ENCODE data around the gene TFF1.

The TFF1 gene

DNA sequence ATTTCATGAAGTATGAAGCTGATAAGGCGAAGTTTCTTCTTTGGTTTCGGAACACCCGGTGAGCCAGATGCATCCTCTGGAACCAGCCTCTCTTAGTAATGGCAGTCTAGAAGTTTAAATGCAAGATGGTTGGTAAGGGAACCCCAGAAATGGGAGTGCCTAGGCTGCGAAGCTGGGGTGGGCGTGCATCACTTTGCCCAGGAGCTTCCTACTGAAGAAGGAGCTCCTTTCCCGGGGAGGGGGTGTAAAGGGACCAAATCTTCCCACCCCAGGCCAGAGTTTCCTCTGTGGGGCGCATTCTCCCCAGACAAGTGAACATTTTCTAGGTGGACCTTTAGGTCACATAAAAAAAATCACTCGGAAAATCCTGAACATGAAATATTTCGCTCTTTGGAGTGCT is 19.9 kb downstream of the TFF1 start:
- TF ChIP-seq, protein P1, sequence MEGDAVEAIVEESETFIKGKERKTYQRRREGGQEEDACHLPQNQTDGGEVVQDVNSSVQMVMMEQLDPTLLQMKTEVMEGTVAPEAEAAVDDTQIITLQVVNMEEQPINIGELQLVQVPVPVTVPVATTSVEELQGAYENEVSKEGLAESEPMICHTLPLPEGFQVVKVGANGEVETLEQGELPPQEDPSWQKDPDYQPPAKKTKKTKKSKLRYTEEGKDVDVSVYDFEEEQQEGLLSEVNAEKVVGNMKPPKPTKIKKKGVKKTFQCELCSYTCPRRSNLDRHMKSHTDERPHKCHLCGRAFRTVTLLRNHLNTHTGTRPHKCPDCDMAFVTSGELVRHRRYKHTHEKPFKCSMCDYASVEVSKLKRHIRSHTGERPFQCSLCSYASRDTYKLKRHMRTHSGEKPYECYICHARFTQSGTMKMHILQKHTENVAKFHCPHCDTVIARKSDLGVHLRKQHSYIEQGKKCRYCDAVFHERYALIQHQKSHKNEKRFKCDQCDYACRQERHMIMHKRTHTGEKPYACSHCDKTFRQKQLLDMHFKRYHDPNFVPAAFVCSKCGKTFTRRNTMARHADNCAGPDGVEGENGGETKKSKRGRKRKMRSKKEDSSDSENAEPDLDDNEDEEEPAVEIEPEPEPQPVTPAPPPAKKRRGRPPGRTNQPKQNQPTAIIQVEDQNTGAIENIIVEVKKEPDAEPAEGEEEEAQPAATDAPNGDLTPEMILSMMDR (conservative IDR thresholded peaks at IDR 0.05; ENCODE audit: low read depth, low read length), result no peak
- H4K20me1 ChIP-seq (ENCODE audit: insufficient read depth), result no peaks in the 10 kb centered on the region
- H3K27ac ChIP-seq, result no peak overlapping the region
- H3K27me3 ChIP-seq (ENCODE audit: insufficient read depth, low read depth), result peaks cover 29% of the 10 kb centered on the region
- H3K4me3 ChIP-seq (IDR thresholded peaks at IDR 0.05; ENCODE audit: insufficient read depth, low read depth, low read length), result no peak overlapping the region
- no peaks in the 10 kb centered on the region for H3K79me2 ChIP-seq (ENCODE audit: insufficient read depth, low read depth)
- no peak overlapping the region for H2AFZ ChIP-seq (ENCODE audit: low read depth)
- no peak overlapping the region for H3K4me2 ChIP-seq
- H3K4me1 ChIP-seq (ENCODE audit: low read depth, poor library complexity, severe bottlenecking), result no peaks in the 10 kb centered on the region
- no peak overlapping the region for H3K9ac ChIP-seq
- H3K36me3 ChIP-seq (ENCODE audit: insufficient read depth), result no peaks in the 10 kb centered on the region

DNA sequence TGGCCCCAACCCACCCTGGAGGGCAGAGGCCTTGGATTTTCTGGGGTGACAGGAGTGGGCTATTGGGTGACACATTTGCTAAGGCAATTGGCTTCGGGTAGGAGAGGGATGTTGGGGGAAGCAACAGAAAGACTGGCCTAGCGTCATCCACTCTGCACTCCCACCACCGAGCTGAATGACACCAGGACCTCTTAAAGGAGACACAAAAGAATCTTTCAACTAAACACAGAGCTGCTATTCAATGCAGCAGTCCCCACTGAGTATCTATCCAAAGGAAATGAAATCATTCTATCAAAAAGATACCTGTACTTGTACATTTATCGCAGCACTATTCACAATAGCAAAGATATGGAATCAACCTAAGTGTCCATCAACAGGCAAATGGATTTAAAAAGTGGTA is 21.7 kb downstream of the TFF1 start:
- H2AFZ ChIP-seq (ENCODE audit: low read depth), result no peak overlapping the region
- no peak overlapping the region for H3K4me3 ChIP-seq (IDR thresholded peaks at IDR 0.05; ENCODE audit: insufficient read depth, low read depth, low read length)
- no peak overlapping the region for H3K4me2 ChIP-seq
- no peaks in the 10 kb centered on the region for H3K36me3 ChIP-seq (ENCODE audit: insufficient read depth)
- H3K79me2 ChIP-seq (ENCODE audit: insufficient read depth, low read depth), result no peaks in the 10 kb centered on the region
- H3K27ac ChIP-seq, result no peak overlapping the region
- TF ChIP-seq, protein P1 (conservative IDR thresholded peaks at IDR 0.05; ENCODE audit: low read depth, low read length), result no peak
- no peaks in the 10 kb centered on the region for H3K4me1 ChIP-seq (ENCODE audit: low read depth, poor library complexity, severe bottlenecking)
- no peaks in the 10 kb centered on the region for H4K20me1 ChIP-seq (ENCODE audit: insufficient read depth)
- H3K27me3 ChIP-seq (ENCODE audit: insufficient read depth, low read depth), result peaks cover 11% of the 10 kb centered on the region; the same call in 1 of the 2 replicates
- H3K9ac ChIP-seq, result no peak overlapping the region

DNA sequence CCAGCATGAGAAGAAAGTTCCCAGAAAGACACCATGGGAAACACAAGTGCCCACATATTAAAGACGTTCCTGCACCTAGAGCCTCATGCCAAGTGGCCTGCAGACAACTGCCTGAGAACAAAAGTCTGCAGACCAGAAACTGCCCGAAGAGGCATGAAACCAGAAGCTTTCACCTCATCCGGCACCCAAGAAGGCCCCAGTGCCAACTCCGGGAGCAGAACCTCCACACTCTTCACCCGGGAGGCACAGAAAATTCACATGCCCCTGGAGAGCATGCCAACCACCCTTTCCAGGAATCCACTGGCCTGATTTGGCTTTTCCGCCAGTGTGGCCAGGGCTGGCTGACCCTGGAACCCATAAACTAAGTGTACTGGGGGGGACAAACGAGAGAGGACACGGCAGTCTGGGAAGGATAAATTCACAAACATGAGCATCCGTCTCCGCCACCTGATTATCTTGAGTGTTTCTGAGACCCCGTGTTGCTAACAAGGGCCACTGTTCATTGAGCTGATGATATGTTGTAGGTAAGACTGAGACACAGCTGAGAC is 22.3 kb downstream of the TFF1 start:
- H3K79me2 ChIP-seq (ENCODE audit: insufficient read depth, low read depth), result no peaks in the 10 kb centered on the region
- no peaks in the 10 kb centered on the region for H3K36me3 ChIP-seq (ENCODE audit: insufficient read depth)
- no peak overlapping the region for H2AFZ ChIP-seq (ENCODE audit: low read depth)
- no peak overlapping the region for H3K27ac ChIP-seq
- no peak overlapping the region for H3K4me3 ChIP-seq (IDR thresholded peaks at IDR 0.05; ENCODE audit: insufficient read depth, low read depth, low read length)
- TF ChIP-seq, protein P1 (conservative IDR thresholded peaks at IDR 0.05; ENCODE audit: low read depth, low read length), result no peak
- H3K9ac ChIP-seq, result no peak overlapping the region
- peaks cover 10% of the 10 kb centered on the region; the same call in 1 of the 2 replicates for H3K27me3 ChIP-seq (ENCODE audit: insufficient read depth, low read depth)
- H3K4me2 ChIP-seq, result no peak overlapping the region
- no peaks in the 10 kb centered on the region for H3K4me1 ChIP-seq (ENCODE audit: low read depth, poor library complexity, severe bottlenecking)
- no peaks in the 10 kb centered on the region for H4K20me1 ChIP-seq (ENCODE audit: insufficient read depth)

DNA sequence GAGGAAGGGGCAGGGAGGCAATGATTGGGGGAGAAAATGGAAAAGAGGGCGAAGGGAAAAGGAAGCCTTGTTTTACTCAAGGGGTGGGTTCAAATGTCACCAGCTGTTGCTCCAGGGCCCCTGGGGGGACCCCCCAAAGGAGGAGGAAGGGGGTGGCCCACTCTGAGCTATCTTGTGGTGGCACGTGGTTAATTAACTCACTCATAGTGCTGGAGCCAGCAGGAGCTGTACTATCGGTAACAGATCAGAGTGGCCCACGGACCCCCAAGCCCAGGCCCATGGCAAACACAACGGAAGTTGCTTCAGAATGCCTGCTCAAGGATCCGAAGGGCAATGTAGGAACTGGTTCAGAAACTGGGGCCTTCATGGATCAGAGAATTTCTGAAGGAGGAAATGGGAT is 22.8 kb downstream of the TFF1 start:
- H3K27me3 ChIP-seq (ENCODE audit: insufficient read depth, low read depth), result peaks cover 10% of the 10 kb centered on the region; the same call in 1 of the 2 replicates
- no peak overlapping the region for H3K9ac ChIP-seq
- H2AFZ ChIP-seq (ENCODE audit: low read depth), result no peak overlapping the region
- no peak overlapping the region for H3K27ac ChIP-seq
- H4K20me1 ChIP-seq (ENCODE audit: insufficient read depth), result no peaks in the 10 kb centered on the region
- H3K79me2 ChIP-seq (ENCODE audit: insufficient read depth, low read depth), result no peaks in the 10 kb centered on the region
- no peak overlapping the region for H3K4me3 ChIP-seq (IDR thresholded peaks at IDR 0.05; ENCODE audit: insufficient read depth, low read depth, low read length)
- no peaks in the 10 kb centered on the region for H3K4me1 ChIP-seq (ENCODE audit: low read depth, poor library complexity, severe bottlenecking)
- TF ChIP-seq, protein P1 (conservative IDR thresholded peaks at IDR 0.05; ENCODE audit: low read depth, low read length), result no peak
- no peak overlapping the region for H3K4me2 ChIP-seq
- H3K36me3 ChIP-seq (ENCODE audit: insufficient read depth), result no peaks in the 10 kb centered on the region
